NCI-H510A (cell line): ENCODE results near the gene SERPIND1.

Experiments used
- DNase-seq: peaks from one replicate; lab custom pipeline; 2025; lab: John Stamatoyannopoulos, UW

Gene SERPIND1

DNA sequence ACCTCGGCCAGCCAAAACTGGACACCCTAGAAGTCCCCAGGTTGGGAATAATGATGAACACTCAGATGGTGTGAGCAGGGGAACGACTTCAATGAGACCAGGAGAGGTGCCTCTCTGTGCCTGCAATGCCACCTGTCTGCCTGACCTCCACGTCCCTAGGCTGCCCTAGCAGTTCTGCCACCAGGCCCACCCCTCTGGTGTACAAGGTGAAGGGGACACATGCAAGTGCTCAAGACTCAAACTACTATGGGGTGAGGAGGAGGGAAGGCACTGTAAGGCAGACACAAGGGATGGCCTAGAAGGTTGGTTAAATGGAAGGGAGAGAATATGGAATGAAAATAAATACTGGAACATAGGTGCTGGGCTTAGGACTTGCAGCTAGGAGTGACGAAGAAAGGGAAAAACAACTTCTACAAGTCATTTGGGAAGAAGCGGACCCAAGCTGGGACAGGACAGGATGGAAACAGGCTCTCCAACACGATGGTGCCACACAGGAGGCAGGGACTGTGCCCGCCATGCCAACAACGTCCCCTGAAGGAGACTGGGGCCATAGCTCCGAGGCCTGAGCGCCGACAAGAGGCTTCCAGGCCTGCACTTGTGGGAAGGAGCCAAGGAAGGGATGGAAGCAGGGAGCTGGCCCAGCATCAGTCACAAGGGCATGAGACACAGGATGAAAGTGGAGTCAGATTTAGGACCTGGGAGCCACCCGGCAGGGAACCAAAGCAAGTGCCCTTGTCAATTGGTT is 18.5 kb downstream of the SERPIND1 start:
- DNase-seq: no peak

DNA sequence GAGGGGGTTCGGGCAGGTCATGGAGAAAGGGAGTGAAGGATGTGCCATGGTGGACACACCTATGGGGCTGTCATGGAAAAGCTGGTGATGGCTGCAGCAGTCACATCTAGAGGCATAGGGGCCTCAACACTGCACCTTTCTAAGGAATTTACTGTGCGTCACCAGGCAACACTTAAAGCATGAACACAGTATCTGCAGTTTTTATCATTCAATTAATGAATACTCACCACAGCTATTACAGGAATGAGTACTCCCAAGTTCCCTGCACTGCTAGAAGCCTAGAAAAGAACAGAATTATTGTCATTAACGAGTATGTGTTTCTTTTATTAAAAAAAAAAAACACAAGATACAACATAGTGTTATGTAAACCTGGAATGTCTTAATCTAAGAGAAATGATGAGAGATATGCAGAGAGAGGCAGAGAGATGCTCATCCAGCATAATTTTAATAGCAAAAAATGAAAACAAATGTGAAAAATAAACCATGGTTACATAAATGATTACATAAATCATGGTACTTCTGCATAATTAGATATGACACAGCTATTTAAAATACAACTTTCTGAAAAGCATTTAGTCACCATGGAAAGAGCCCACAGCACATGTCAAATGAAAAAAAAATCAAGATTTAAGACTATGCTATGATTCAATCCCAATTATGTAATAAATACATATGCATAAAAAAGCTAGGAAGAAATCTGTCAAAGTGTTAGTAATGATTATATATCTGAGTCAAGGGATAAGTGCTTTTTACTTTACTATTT is 19.2 kb downstream of the SERPIND1 start:
- no peak for DNase-seq

DNA sequence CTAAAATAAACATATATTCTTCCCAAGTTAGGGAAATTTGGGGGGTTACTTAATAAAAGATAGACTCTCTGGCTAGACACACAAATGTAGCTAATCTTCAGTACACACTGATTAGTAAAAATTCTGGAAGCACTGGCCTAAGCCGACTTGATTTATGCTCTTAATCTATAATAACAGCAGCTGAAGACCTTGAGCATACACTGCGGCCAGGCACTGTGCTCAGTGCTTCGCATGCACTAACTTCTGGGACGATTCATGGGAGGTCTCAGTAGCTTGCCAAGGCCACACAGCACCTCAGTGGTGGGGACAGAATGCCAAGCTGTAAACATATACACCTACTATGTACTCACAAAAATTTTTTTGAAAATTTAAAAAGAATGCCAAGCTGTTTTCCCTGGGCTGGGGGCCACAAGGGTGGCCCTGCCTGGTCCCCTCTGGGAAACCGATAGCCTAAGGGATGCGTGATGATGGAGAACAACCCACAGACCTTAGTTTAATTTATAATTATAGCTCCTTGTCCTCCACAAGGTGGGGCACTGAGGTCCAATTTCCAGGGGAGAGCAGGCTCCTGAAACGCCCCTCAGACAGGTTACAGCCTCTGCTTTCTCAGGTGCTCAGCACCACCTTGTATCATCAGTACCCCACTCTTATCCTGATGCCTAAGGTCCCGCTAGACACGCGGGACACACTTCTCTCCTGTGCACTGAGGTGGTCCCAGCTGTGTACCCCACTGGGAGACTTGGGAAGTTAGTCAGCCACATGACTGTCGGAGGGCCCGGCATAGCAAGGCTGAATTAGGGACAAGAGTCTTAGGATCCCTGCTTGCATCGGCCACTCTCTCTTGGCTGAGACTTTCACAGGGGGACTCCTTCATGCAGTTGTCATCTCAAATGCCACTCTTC is 20.1 kb downstream of the SERPIND1 start:
- no peak for DNase-seq

DNA sequence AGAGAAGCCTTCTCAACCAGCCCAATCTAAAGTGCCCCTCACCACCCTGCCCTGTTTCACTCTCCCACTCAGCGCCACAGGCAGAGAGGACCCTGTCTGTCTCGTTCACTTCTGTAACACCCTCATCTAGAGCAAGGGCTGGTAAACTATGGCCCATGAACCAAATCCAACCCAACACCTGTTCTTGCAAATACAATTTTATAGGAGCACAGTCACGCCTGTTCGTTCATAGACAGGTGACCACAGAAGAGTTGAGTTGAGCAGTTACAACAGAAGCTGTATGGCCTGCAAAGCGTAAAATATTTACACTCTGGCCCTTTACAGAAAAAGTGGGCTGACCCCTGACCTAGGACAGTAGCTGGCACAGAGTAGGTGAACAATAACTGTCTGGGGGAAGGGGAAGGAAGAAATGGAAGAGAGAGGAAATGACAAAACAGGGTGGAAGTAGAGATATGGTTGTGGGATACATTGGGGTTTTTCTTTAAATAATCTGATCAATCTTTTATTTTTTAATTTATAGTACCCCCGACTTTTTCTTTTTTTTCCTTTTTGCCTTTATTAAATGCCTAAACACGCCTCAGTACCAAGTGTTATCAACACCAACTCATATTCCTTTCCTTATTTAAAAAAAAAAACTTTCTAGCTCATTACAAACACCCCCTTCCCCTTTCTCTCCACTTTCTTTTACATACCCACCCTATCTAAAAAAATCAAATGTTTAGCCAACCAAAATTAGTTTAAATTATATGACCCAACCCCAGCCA is 20.9 kb downstream of the SERPIND1 start:
- DNase-seq: no peak

DNA sequence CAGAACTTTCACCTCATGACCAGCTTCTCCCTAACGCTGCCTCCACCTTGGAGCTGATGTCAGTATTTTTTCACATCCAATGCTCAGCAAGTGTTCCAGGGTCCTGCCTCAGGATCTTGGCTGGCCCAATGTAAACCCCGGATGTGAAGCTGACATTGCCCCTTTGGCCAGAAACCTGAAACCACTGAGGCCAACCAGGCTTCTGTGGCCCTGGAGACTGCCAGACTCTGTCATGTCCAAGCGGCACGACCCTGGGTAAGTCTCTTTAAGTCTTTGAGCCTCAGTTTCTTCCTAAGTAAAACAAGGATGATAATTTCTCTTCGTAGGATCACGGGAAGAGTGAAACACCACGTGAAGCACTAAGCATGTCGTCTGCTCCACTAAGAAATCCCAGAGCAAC is 22.8 kb downstream of the SERPIND1 start:
- DNase-seq: no peak

DNA sequence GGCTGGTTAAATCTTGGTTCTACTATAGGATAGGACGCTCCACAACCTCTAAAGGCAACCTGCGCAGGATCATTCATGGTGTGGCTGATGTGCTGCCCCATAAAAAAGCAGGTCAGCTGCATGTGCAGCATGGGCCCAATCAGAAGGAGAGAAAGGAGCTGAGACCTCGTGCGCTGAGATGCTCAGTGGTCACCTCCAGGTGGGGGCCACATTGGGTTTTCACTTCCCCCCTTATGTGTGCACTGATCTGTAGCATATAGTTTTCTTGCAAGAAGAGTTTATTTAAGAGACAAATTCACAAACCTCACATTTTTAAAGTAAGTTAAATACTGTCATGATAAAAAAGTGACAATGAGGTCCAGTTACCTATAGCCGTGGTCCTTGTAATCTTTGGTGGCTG is 24.3 kb downstream of the SERPIND1 start:
- DNase-seq: no peak

DNA sequence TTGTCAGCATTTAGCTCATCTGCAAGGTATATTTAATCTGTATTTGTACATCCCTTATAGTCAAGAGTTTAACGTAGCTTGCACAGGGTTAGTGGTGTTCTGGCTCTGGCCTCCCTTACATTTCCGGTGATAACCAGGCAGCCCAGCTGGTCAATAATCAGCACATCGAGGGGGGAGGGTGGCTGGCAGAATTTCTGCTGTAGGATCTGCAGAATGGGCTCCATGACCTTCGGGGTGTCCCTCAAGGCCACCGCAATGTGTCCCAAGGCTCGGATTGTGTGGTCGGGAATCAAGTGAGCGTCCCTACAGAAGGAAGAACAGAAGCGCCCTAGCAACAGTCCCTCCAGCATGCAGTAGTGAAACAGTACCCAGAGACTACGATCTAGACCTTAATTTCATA is 25.1 kb downstream of the SERPIND1 start:
- DNase-seq: no peak

DNA sequence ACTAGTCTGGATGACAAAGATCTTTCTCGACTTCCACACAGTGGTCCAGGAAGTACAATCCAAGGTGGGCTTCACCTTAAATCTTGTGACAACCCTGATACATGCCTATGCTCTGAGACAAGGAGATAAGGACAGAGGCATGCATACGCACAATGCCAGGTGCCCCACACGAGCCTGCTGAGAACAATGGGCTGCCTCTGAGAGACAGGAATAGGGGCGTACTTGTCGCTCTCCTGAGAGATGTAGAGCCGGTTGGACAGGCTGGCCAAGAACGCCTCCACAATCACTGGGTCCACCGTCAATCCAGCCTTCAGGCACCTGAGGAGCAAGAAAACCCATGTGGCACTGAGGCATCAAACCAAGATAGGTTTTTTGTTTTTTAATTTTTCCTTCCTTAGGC is 25.5 kb downstream of the SERPIND1 start:
- DNase-seq: no peak

DNA sequence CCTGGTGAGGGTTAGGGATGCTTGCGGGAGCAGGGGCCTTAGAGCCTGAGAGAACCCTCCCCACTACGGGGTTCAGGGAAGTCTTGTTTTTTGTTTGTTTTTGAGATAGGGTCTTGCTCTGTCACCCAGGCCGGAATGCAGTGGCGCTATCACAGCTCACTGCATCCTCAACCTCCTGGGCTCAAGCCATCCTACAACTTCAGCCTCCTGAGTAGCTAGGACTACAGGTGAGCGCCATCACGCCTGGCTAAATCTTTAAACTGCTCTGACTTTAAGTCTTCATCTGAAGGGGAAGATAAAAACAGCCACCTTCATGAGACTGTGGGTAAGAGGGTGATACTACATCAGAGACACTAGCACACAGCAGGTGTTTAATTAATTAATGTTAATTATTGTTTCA is 28.5 kb downstream of the SERPIND1 start:
- DNase-seq: no peak

DNA sequence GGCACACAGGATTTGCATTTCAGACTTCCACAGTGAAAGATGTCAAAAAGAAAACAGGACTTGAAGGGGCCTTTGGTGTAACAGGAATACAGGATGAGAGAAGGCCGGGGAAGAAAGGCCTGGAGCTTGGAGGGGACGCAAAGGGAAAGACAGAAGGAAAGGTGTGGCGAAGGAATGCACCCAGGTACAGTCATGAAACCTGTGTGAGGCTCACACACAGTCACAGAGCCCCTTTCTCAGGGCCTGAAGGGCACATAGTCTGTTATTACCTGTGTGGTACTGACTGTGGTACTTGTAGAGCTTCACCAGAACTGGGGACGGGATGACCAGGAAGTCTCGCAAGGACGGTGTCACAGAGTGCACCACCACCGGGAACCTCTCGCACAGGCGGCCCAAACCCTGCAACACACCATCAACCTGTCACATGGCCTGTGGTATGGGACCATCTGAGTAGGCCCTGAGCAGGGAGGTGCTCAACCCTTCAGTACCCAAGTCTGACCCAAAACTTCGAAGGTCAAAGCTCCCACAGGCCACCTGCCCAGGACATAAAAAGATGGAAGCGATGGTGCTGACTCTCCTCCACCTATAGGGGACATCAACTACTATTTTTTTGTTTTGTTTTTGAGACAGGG is 29.1 kb downstream of the SERPIND1 start:
- no peak for DNase-seq

DNA sequence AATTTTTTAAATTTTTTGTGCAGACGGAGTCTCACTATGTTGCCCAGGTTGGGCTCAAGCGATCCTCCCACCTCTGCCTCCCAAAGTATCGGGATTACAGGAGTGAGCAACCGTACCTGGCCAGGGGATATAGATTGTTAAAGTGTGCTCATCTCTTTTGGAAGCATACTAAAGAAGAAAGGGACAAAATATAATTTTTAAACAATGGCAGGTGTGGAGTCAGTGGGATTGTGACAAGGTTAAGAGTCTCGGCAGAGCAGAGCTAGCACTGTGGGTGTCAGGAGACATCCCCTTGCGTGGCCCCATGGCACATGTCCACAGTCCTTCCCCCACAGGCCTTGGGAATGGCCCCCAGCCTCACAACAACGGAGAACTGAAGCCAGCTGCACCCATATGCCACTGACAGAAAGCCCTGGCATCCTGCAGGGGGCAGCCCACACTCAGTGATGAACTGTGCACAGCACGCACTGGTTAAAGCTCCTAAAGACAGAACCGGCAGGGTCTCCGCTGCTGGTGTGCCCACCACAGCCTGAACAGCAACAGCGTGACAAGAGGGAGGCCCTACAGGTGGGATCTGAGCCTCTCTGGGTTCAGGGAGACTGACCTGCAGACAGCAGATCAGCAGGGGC is 29.9 kb downstream of the SERPIND1 start:
- DNase-seq: no peak

DNA sequence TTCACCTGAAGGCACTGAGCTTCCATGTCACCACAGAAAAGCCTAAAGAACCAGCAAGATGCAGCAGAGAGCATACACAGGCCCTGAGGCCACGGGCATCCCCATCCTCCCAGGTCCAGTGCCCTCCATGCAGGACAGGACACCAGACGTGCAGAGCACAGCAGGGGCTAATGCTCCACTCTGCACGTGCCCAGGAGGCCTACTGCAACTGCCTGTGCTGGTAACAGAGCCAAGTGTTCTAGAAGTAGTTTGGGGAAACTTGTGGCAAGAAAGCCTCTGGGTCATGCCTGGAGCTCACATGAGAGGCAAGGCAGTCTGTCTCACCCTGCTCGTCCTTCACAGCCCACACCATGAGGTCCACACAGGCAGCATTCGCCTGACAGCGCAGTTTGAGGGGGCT is 30.7 kb downstream of the SERPIND1 start:
- no peak for DNase-seq

DNA sequence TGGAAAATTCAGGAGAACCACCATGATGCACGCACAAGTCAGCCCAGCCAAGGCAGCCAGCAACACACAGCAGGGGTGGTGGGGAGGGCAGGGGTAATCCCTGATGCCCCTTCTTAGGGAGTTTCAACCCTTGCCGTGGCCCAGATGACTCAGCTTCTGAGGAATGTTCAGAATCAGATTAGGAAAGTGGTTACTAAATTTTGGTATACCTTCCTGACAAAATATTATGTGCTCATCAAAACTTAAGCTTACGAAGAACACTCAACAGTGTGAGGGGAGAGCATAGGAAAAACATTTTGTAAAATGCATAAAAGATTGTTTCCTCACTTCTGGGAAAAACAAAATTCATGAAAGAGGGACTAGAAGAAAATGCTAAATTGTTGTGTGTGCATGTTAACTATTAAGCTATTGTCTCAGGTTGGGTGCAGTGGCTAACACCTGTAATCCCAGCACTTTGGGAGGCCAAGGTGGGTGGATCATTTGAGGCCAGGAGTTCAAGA is 32.1 kb downstream of the SERPIND1 start:
- DNase-seq: no peak

DNA sequence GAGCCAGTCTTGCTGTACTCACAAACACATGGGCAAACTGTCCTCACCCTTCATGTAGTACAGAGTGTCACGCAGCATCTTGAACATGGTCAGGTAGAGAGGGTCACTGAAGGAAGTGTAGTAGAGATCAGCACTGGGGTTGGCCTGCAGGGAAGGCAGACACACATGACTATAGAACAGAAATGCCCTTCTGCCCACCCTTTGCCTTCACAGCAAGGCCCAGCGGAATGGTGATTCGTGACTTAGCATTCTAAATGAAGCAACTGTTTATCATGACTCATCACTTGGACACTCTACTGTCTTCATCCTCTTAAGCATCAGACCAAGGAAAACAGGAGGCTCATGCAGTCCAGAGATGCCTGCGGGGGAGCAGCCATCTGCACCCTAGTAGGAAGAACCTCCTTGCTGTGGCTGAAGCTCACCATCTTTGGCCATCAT is 33.4 kb downstream of the SERPIND1 start:
- no peak for DNase-seq

DNA sequence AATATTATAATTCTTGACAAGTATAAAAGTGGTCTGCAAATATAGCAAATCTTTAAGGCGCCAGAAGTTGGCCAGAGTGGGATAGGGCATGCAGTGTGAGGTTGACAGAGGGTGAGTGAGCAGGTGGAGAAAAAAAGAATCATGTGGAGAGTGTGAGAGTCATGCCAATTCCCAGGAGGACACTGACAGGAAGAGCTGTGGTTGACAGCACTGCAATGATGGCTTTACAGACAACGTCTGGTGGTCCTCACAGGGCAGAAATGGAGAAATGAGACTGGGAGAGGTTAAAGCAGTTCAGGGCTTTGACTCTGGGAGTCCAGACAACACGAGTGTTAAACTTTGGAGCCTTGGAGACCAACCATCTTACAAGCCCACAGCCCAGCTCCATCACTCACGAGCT is 34.9 kb downstream of the SERPIND1 start:
- DNase-seq: no peak

DNA sequence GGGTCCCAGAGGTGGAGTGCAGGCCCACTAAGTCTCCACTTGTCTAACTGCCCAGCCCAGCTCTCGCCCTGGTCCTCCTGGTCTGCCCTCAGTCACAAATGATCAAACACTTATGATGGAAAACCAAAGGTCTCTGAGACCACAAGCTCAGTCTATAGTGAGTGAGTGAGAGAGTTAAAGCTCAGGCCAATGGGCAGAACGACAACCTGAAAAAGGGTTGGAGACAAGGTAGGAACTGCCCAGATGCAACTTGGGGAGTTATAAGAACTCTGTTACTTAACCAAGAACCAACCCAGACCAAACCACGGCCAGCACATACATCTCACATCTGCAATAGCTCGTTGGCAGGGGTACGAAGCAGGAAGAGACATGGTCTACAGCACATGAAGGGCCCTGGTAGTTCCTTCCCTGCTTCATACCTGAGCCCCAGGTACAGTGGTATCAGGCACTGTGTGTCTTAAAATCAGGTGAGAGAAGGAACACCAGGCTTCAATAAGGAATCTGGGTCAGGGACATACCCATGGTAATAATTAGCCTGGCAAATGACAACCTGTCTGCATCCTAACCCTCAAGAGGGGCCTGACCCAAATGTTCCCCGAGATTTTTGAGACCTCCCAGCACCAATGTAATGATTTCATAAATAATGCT is 35.7 kb downstream of the SERPIND1 start:
- DNase-seq: no peak

DNA sequence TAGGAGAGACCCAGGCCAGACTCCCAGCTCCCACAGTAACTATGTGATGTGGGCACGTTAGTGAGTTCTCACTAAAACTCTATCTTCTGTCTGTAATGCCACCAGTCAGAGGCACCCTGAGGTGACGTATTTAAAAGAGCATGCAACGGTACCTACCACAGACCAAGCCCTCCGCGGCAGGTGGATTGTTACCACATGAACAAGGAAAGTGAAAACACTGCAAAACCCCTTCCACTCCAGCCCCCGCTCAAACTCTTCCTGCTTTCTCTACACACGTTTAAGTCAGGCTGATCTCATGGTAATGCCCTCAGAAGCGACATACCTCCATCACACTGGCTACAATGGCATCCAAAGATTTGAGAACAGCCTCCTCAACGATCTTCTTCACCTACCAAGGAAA is 36.7 kb downstream of the SERPIND1 start:
- DNase-seq: no peak

DNA sequence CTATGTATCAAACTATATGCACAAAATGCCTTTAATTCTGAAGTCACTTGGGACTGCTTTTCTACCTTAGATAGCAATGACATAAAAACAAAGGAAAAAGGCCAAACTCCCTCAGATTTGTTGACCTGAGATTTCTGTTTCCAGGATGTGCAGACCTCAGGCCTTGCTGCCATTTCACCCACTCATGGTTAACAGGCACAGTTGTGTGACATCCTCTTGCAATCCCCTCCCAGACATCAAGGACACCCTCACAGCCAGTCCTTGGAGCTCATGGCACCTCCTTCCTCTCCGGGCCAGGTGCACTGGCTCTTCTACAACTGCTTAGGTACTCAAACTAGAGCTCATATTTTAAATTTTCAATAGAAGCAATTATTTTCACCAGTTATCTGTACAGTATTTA is 37.3 kb downstream of the SERPIND1 start:
- no peak for DNase-seq

DNA sequence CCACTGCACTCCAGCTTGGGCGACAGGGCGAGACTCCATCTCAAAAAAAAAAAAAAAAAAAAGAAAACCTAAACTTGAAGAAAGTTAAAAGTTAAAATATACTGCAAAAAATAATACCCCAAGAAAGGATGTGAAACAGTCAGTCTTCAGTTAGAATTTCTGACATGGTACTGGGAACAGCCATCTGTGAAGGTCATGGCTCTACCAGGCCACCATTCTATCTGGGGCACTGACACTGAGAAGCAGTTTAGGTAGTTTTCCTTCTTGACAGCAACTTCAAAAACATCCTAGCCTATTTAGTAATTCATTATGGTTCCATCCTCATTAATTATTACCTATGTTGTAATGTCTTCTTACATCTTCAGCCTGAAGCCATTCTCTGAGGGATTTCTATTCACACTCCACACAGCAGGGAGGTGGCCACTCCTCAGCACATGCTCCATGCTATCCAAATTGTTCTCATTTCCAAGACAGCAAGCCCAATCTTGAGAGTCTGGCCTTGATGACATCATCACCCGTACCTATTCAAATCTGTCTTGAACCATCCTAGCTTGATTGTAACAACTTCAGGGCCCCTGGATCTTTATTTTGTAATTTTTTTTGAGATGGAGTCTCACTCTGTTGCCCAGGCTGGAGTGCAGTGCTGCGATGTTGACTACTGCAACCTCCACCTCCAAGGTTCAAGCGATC is 38.2 kb downstream of the SERPIND1 start:
- DNase-seq: no peak

DNA sequence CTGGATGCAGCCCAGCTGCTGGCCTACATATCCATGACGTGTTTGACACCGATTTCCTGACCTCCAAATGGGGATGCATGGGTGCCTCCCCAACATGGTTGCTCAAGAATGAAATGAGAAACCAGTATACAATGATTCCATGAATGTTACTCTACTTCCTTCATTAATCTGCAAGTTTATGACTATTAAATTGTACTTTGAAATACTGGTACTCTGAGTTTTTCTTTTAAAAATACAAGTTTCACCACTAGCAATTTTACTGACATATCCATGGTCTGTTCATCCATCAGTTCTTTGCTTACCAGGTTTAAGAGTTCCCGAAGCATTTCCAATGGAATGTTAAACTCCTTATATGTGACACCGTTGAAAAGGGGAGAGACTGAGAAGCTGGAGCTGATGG is 39.1 kb downstream of the SERPIND1 start:
- no peak for DNase-seq
